GM19452 (cell line): ENCODE results near the gene FAM174C.
A peak's percentile ranks its signal among the peaks of the same experiment; 100 is the strongest.
"Not testable (repeated sequence)": the region's sequence is repeated elsewhere in the genome, so short reads cannot be mapped to it uniquely, and the experiment has no call there.

Experiments used
- ATAC-seq: cut with Tn5 transposase; IDR thresholded peaks from one replicate; pipeline ENCODE4 v1.9.1; 2021; ENCODE audit not compliant: unreplicated experiment

Gene FAM174C

GRCh38 chr19:1237027-1237659 lies 38.2 kb upstream of the FAM174C start:
- ATAC-seq: no peak

- no peak for ATAC-seq
These were observed 37.5 kb upstream of the FAM174C start, which contains the start of gene CBARP for GRCh38 chr19:1237754-1238368. CBARP (minus strand) TSS chr19:1238005; CDS start chr19:1236100, 1,905 bp downstream.

GRCh38 chr19:1238369-1239303 lies 36.7 kb upstream of the FAM174C start:
- no peak for ATAC-seq

- no peak for ATAC-seq
These were observed 35.9 kb upstream of the FAM174C start for GRCh38 chr19:1239420-1239795.

GRCh38 chr19:1239796-1240737 lies 35.3 kb upstream of the FAM174C start:
- no peak for ATAC-seq

- no peak for ATAC-seq
These were observed 34.4 kb upstream of the FAM174C start for GRCh38 chr19:1240925-1241324.

- ATAC-seq: peak; percentile 54
These were observed 33.8 kb upstream of the FAM174C start, which contains the start of gene ATP5F1D for GRCh38 chr19:1241417-1242095. ATP5F1D (plus strand) TSS chr19:1241751; CDS start chr19:1241851, 100 bp downstream.

- no peak for ATAC-seq
These were observed 31.3 kb upstream of the FAM174C start for GRCh38 chr19:1243768-1244692.

GRCh38 chr19:1244693-1245451 lies 30.5 kb upstream of the FAM174C start:
- ATAC-seq: no peak

- ATAC-seq: no peak
These were observed 29.7 kb upstream of the FAM174C start for GRCh38 chr19:1245494-1246264.

GRCh38 chr19:1246265-1247087 lies 28.9 kb upstream of the FAM174C start:
- not testable (repeated sequence) for ATAC-seq

GRCh38 chr19:1247748-1248138 lies 27.6 kb upstream of the FAM174C start:
- no peak for ATAC-seq

GRCh38 chr19:1248139-1248785 lies 27.1 kb upstream of the FAM174C start, which contains the start of gene MIDN:
MIDN (plus strand) TSS chr19:1248583; CDS start chr19:1250297, 1,714 bp downstream.
- peak; percentile 15 for ATAC-seq

- peak; percentile 24 for ATAC-seq
These were observed 26.5 kb upstream of the FAM174C start for GRCh38 chr19:1248786-1249297.

GRCh38 chr19:1249298-1249989 lies 25.9 kb upstream of the FAM174C start:
- ATAC-seq: peak; percentile 42
